Panc1 (cell line): ENCODE measurements around the gene TBX1. TPM values are rescaled to one million over a fixed set of nuclear protein-coding genes. Genes with fewer than 3 reads are reported as not detected.

Source experiments
- ATAC-seq: fragments of 200-7000 bp; cut with Tn5 transposase; 2 replicates; pipeline ENCODE4 v1.9.1; 2020; ENCODE audit warnings: mild to moderate bottlenecking, moderate library complexity
- BruUV-seq: library from RNA; stranded (reverse); fragments of 400-500 nt; replicated peaks from 2 replicates; lab custom pipeline; 2021; lab: Mats Ljungman, UMichigan
- CTCF ChIA-PET: fragments of 300-600 bp; sonication (Branson Sonifier 250); formaldehyde crosslinking; loops from one replicate; lab custom pipeline; 2022; ENCODE audit warnings: antibody characterized with exemption; lab: Charles Lee
- POLR2A ChIA-PET: fragments of 300-600 bp; sonication (Branson Sonifier 250); formaldehyde crosslinking; loops from one replicate; lab custom pipeline; 2022; ENCODE audit warnings: antibody characterized with exemption; lab: Charles Lee
- DNase-seq: peaks from one replicate; pipeline ENCODE4 v3.0.0-alpha.2; 2010; ENCODE audit warnings: low read depth, low spot score
- H3K27ac ChIP-seq: 2 replicates; pipeline ENCODE4 v1.5.1; 2011; ENCODE audit warnings: mild to moderate bottlenecking, low read length, inconsistent platforms
- H3K27me3 ChIP-seq: fragments of 200-500 bp; sonication (Bioruptor generic); 2 replicates; pipeline ENCODE4 v1.6.0; 2014; ENCODE audit warnings: low read length, inconsistent platforms; ENCODE audit not compliant: control insufficient read depth, insufficient read depth
- H3K36me3 ChIP-seq: fragments of 200-500 bp; sonication (Bioruptor generic); 2 replicates; pipeline ENCODE4 v1.5.1; 2014; ENCODE audit warnings: inconsistent platforms, mild to moderate bottlenecking, low read length, moderate library complexity; ENCODE audit not compliant: control insufficient read depth, insufficient read depth
- H3K4me1 ChIP-seq: 2 replicates; pipeline ENCODE4 v1.5.1; 2011; ENCODE audit warnings: inconsistent platforms, mild to moderate bottlenecking, low read length, moderate library complexity; ENCODE audit not compliant: control insufficient read depth, insufficient read depth
- H3K4me3 ChIP-seq, 2 experiments: 2 replicates each; pipeline ENCODE4 v1.5.1; 2011 to 2012; ENCODE audit warnings: low read depth in 2 of 2, low read length in 2 of 2, mild to moderate bottlenecking in 2 of 2, inconsistent platforms in 1 of 2, moderate library complexity in 1 of 2
- H3K9me3 ChIP-seq: fragments of 200-500 bp; sonication (Bioruptor generic); 2 replicates; pipeline ENCODE4 v1.5.1; 2014; ENCODE audit warnings: low read depth, mild to moderate bottlenecking, inconsistent platforms, low read length, moderate library complexity; ENCODE audit not compliant: control insufficient read depth, insufficient read depth
- POLR2AphosphoS5 ChIP-seq: IDR thresholded peaks from 2 replicates; pipeline ENCODE4 v1.6.1; 2012; ENCODE audit warnings: mild to moderate bottlenecking, low read depth, low read length, moderate library complexity
- SIN3A ChIP-seq: IDR thresholded peaks from 2 replicates; pipeline ENCODE4 v1.6.1; 2012; ENCODE audit warnings: low read depth, mild to moderate bottlenecking, low read length, moderate library complexity, borderline replicate concordance; ENCODE audit not compliant: insufficient read depth
- TCF7L2 ChIP-seq: IDR thresholded peaks from 2 replicates; pipeline ENCODE4 v1.6.1; 2011; ENCODE audit warnings: mild to moderate bottlenecking, low read depth, low read length, inconsistent platforms
- in situ Hi-C: cut with HindIII; loops from 2 replicates; pipeline ENCODE4 v1.10.0; 2016; ENCODE audit warnings: low sequenced_read_pairs, low pct_unique_long_range_greater_than_20kb
- intact Hi-C: fragments of 100-400 bp; cut with micrococcal nuclease; formaldehyde crosslinking; loops from one replicate; pipeline ENCODE4 v1.10.0; 2022; ENCODE audit not compliant: unreplicated experiment
- total RNA-seq: library from RNA; stranded (reverse); gene quantifications from one replicate; pipeline ENCODE4 v1.2.1, GENCODE V29; 2021; ENCODE audit not compliant: unreplicated experiment
- TF ChIP-seq, protein P1 (sequence below): fragments of 450-650 bp; IDR thresholded peaks from 2 replicates; pipeline ENCODE4 v1.5.1; 2017; ENCODE audit warnings: mild to moderate bottlenecking
- TF ChIP-seq, protein P2 (sequence below), 2 experiments: IDR thresholded peaks; 2 replicates each; pipeline ENCODE4 v1.6.1; 2011 to 2012; ENCODE audit warnings: low read depth in 2 of 2, control low read depth in 1 of 2, low read length in 1 of 2, mild to moderate bottlenecking in 1 of 2, moderate library complexity in 1 of 2; ENCODE audit not compliant: insufficient read depth in 1 of 2

Gene TBX1
- total RNA-seq, 1 experiment from 2014 or later, result 91.7 TPM

DNA sequence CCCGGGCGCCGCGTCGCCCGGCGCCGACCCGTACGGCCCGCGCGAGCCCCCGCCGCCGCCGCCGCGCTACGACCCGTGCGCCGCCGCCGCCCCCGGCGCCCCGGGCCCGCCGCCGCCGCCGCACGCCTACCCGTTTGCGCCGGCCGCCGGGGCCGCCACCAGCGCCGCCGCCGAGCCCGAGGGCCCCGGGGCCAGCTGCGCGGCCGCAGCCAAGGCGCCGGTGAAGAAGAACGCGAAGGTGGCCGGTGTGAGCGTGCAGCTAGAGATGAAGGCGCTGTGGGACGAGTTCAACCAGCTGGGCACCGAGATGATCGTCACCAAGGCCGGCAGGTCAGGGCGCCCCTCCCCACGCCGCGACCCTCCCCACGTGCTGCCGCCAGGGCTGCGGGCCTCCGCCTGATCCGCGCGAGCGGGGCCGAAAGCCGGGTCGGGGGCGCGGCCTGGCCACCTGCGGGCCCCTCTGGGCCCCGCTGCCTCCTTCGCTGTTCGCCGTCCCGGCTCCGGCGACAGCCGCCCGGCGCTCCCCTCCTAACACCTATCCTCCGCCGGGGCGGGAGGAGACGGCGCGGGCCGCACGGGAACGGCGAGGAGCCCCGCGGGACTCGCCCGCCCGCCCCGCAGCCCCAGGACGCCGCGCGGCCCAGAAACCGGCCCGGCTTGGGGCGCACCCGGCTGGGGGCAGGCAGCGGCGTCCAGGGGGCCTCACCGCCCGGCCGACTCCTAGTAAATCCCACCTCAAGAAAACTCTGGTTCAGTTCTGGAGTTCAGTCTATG is 560 bp downstream of the TBX1 start:
- Histone ChIP-seq H3K9me3 (no peaks in the 10 kb centered on the region), H3K4me1 (peaks cover 29% of the 10 kb centered on the region), H3K27ac (peak overlapping the region; percentile 88), H3K27me3 (no peaks in the 10 kb centered on the region), H3K4me3 (peak overlapping the region; percentile 52 to 60), H3K36me3 (no peaks in the 10 kb centered on the region)
- intact Hi-C loops, result no loop called here
- in situ Hi-C loops, result no loop called here
- ChIA-PET POLR2A (no interaction called here), CTCF (no interaction called here)
- ATAC-seq, result no peak
- TF ChIP-seq, protein P1, sequence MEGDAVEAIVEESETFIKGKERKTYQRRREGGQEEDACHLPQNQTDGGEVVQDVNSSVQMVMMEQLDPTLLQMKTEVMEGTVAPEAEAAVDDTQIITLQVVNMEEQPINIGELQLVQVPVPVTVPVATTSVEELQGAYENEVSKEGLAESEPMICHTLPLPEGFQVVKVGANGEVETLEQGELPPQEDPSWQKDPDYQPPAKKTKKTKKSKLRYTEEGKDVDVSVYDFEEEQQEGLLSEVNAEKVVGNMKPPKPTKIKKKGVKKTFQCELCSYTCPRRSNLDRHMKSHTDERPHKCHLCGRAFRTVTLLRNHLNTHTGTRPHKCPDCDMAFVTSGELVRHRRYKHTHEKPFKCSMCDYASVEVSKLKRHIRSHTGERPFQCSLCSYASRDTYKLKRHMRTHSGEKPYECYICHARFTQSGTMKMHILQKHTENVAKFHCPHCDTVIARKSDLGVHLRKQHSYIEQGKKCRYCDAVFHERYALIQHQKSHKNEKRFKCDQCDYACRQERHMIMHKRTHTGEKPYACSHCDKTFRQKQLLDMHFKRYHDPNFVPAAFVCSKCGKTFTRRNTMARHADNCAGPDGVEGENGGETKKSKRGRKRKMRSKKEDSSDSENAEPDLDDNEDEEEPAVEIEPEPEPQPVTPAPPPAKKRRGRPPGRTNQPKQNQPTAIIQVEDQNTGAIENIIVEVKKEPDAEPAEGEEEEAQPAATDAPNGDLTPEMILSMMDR, result no peak
- no peak for TF ChIP-seq POLR2AphosphoS5
- no peak for TF ChIP-seq TCF7L2
- TF ChIP-seq, protein P2, sequence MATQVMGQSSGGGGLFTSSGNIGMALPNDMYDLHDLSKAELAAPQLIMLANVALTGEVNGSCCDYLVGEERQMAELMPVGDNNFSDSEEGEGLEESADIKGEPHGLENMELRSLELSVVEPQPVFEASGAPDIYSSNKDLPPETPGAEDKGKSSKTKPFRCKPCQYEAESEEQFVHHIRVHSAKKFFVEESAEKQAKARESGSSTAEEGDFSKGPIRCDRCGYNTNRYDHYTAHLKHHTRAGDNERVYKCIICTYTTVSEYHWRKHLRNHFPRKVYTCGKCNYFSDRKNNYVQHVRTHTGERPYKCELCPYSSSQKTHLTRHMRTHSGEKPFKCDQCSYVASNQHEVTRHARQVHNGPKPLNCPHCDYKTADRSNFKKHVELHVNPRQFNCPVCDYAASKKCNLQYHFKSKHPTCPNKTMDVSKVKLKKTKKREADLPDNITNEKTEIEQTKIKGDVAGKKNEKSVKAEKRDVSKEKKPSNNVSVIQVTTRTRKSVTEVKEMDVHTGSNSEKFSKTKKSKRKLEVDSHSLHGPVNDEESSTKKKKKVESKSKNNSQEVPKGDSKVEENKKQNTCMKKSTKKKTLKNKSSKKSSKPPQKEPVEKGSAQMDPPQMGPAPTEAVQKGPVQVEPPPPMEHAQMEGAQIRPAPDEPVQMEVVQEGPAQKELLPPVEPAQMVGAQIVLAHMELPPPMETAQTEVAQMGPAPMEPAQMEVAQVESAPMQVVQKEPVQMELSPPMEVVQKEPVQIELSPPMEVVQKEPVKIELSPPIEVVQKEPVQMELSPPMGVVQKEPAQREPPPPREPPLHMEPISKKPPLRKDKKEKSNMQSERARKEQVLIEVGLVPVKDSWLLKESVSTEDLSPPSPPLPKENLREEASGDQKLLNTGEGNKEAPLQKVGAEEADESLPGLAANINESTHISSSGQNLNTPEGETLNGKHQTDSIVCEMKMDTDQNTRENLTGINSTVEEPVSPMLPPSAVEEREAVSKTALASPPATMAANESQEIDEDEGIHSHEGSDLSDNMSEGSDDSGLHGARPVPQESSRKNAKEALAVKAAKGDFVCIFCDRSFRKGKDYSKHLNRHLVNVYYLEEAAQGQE (IDR thresholded peaks at IDR 0.05; ENCODE audit: insufficient read depth in 1 of 2, low read depth in 2 of 2, low read length in 1 of 2), result no peak
- no peak for TF ChIP-seq SIN3A
- DNase-seq, result no peak
- no TSS peak for BruUV-seq

GRCh38 chr22:19761725-19762567 is 1.4 kb downstream of the TBX1 start:
- intact Hi-C loops (no loop called here), in situ Hi-C loops (no loop called here)
- H3K9me3 ChIP-seq, result no peaks in the 10 kb centered on the region
- H3K27ac ChIP-seq, result peak overlapping the region; percentile 88
- no TSS peak for BruUV-seq
- H3K36me3 ChIP-seq, result no peaks in the 10 kb centered on the region; the same call in 1 of the 2 replicates
- peak overlapping the region; percentile 52 to 60 for H3K4me3 ChIP-seq
- TF ChIP-seq POLR2AphosphoS5, result no peak
- H3K27me3 ChIP-seq, result no peaks in the 10 kb centered on the region
- POLR2A ChIA-PET, result no interaction called here
- ATAC-seq (no peak), DNase-seq (no peak)
- H3K4me1 ChIP-seq, result peaks cover 26% of the 10 kb centered on the region
- CTCF ChIA-PET, result no interaction called here
